Activated CD8-positive, alpha-beta T cell treated with anti-CD3 and anti-CD28 coated beads for 36 hours (primary cell): ENCODE measurements around the gene SALL1. TPM values are rescaled to one million over a fixed set of nuclear protein-coding genes. Genes with fewer than 3 reads are reported as not detected.

Source experiments
- ATAC-seq: fragments of 200-7000 bp; cut with Tn5 transposase; one replicate; pipeline ENCODE4 v1.10.0; 2021; ENCODE audit warnings: mild to moderate bottlenecking, moderate library complexity
- CTCF ChIA-PET: fragments of 350-600 bp; sonication (Branson Sonifier 250); formaldehyde crosslinking; loops from one replicate; lab custom pipeline; 2021; ENCODE audit warnings: antibody characterized with exemption; lab: Charles Lee
- POLR2A ChIA-PET: fragments of 350-600 bp; sonication (Branson Sonifier 250); formaldehyde crosslinking; loops from one replicate; lab custom pipeline; 2021; ENCODE audit warnings: antibody characterized with exemption; lab: Charles Lee
- DNase-seq: peaks from one replicate; pipeline ENCODE4 v3.0.0-alpha.2; 2020
- H3K27ac Mint-ChIP-seq: one replicate; pipeline ENCODE4 v1.8.0; 2021; ENCODE audit warnings: mild to moderate bottlenecking, mixed read lengths
- H3K27me3 Mint-ChIP-seq: one replicate; pipeline ENCODE4 v1.8.0; 2021; ENCODE audit warnings: mixed read lengths
- H3K36me3 Mint-ChIP-seq: one replicate; pipeline ENCODE4 v1.8.0; 2021; ENCODE audit warnings: low read depth, mixed read lengths
- H3K4me1 Mint-ChIP-seq: one replicate; pipeline ENCODE4 v1.8.0; 2021; ENCODE audit warnings: low read depth, mixed read lengths
- H3K4me3 Mint-ChIP-seq: one replicate; pipeline ENCODE4 v1.8.0; 2021; ENCODE audit warnings: mild to moderate bottlenecking, moderate library complexity, mixed read lengths
- H3K9me3 Mint-ChIP-seq: one replicate; pipeline ENCODE4 v1.8.0; 2021; ENCODE audit warnings: mixed read lengths
- intact Hi-C: fragments of 100-400 bp; cut with micrococcal nuclease; formaldehyde crosslinking; loops from one replicate; pipeline ENCODE4 v1.10.0; 2022
- total RNA-seq, 2 experiments: library from RNA; stranded (reverse); gene quantifications; one replicate each; pipeline ENCODE4 v1.2.3, GENCODE V29; 2021
- TF ChIP-seq, protein P1 (sequence below): fragments of 200-600 bp; IDR thresholded peaks from one replicate; pipeline ENCODE4 v1.8.0; 2022; ENCODE audit warnings: antibody characterized with exemption, mild to moderate bottlenecking

Gene SALL1
- total RNA-seq, 2 experiments from 2014 or later, result not detected

DNA sequence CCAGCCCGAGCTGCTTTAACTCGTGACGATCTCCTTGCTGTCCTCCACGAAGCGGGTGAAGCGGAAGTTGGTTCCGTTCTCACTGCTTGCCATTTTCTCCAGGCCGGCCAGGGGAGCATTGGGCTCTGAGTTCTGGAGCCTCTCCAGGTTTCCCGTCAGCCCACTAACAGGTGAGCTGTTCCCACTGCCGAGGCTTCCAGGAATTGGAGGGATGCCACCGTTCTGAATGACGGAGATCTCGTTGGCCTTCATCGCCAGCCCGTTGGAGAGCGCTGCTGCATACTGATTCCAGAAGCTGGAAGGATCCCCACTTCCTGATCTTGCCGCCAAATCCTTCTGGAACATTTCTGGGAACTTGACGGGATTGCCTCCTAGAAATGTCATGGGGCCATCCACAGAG is 14.0 kb downstream of the SALL1 start:
- ChIA-PET CTCF (no interaction called here), POLR2A (no interaction called here)
- ATAC-seq (no peak), DNase-seq (no peak)
- Mint-ChIP-seq H3K4me3 (no peak overlapping the region), H3K9me3 (no peaks in the 10 kb centered on the region), H3K27ac (no peak overlapping the region), H3K36me3 (no peaks in the 10 kb centered on the region), H3K4me1 (no peaks in the 10 kb centered on the region), H3K27me3 (peaks cover 17% of the 10 kb centered on the region)
- TF ChIP-seq, protein P1, sequence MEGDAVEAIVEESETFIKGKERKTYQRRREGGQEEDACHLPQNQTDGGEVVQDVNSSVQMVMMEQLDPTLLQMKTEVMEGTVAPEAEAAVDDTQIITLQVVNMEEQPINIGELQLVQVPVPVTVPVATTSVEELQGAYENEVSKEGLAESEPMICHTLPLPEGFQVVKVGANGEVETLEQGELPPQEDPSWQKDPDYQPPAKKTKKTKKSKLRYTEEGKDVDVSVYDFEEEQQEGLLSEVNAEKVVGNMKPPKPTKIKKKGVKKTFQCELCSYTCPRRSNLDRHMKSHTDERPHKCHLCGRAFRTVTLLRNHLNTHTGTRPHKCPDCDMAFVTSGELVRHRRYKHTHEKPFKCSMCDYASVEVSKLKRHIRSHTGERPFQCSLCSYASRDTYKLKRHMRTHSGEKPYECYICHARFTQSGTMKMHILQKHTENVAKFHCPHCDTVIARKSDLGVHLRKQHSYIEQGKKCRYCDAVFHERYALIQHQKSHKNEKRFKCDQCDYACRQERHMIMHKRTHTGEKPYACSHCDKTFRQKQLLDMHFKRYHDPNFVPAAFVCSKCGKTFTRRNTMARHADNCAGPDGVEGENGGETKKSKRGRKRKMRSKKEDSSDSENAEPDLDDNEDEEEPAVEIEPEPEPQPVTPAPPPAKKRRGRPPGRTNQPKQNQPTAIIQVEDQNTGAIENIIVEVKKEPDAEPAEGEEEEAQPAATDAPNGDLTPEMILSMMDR, result no peak
- intact Hi-C loops, result no loop called here

- Mint-ChIP-seq H3K36me3 (no peaks in the 10 kb centered on the region), H3K4me3 (no peak overlapping the region), H3K9me3 (no peaks in the 10 kb centered on the region), H3K27me3 (peaks cover 20% of the 10 kb centered on the region), H3K27ac (no peak overlapping the region), H3K4me1 (no peaks in the 10 kb centered on the region)
- no peak for ATAC-seq
- no peak for DNase-seq
- intact Hi-C loops, result no loop called here
- POLR2A ChIA-PET, result interaction anchor here (0.8 kb wide), 1 partner anchor 9 kb away, joined by 3 read pairs; no protein-coding TSS in a partner anchor
- TF ChIP-seq, protein P1, result no peak
- CTCF ChIA-PET, result interaction anchor here (0.6 kb wide), 1 partner anchor 14 kb away, joined by 3 read pairs; no protein-coding TSS in a partner anchor
These were observed 16.2 kb downstream of the SALL1 start for GRCh38 chr16:51134876-51135275.

- ChIA-PET POLR2A (interaction anchor here (0.8 kb wide), 1 partner anchor 9 kb away, joined by 3 read pairs; no protein-coding TSS in a partner anchor), CTCF (no interaction called here)
- H3K27ac Mint-ChIP-seq, result no peak overlapping the region
- no peaks in the 10 kb centered on the region for H3K9me3 Mint-ChIP-seq
- intact Hi-C loops, result no loop called here
- no peaks in the 10 kb centered on the region for H3K36me3 Mint-ChIP-seq
- no peak overlapping the region for H3K4me3 Mint-ChIP-seq
- no peak for ATAC-seq
- TF ChIP-seq, protein P1, result no peak
- H3K27me3 Mint-ChIP-seq, result peaks cover 20% of the 10 kb centered on the region
- no peaks in the 10 kb centered on the region for H3K4me1 Mint-ChIP-seq
- no peak for DNase-seq
These were observed 16.7 kb downstream of the SALL1 start for GRCh38 chr16:51134269-51134812.

GRCh38 chr16:51133688-51134087 is 17.4 kb downstream of the SALL1 start:
- intact Hi-C loops, result no loop called here
- H3K9me3 Mint-ChIP-seq, result no peaks in the 10 kb centered on the region
- CTCF ChIA-PET, result no interaction called here

GRCh38 chr16:51133183-51133582 is 17.9 kb downstream of the SALL1 start:
- ATAC-seq (no peak), DNase-seq (no peak)
- Mint-ChIP-seq H3K9me3 (no peaks in the 10 kb centered on the region), H3K4me3 (no peak overlapping the region), H3K27ac (no peak overlapping the region), H3K4me1 (no peaks in the 10 kb centered on the region), H3K36me3 (no peaks in the 10 kb centered on the region), H3K27me3 (peaks cover 20% of the 10 kb centered on the region)
- CTCF ChIA-PET, result interaction anchor here (0.7 kb wide), 1 partner anchor 333 kb away, joined by 3 read pairs; no protein-coding TSS in a partner anchor
- intact Hi-C loops, result no loop called here
- TF ChIP-seq, protein P1, result no peak
- POLR2A ChIA-PET, result no interaction called here

More at GRCh38 chr16:51133688-51134087, 17.4 kb downstream of the SALL1 start:
- TF ChIP-seq, protein P1, result no peak
- H3K27me3 Mint-ChIP-seq, result peaks cover 20% of the 10 kb centered on the region
- H3K27ac Mint-ChIP-seq, result no peak overlapping the region
- no peak for ATAC-seq
- H3K4me3 Mint-ChIP-seq, result no peak overlapping the region
- H3K36me3 Mint-ChIP-seq, result no peaks in the 10 kb centered on the region
- POLR2A ChIA-PET, result no interaction called here
- DNase-seq, result no peak
- H3K4me1 Mint-ChIP-seq, result no peaks in the 10 kb centered on the region
